Renal cortex interstitium (tissue), 11 donors: Measurements from ENCODE around the gene MESD. TPM values are rescaled to one million over a fixed set of nuclear protein-coding genes. Genes with fewer than 3 reads are reported as not detected.
A peak's percentile ranks its signal among the peaks of the same experiment; 100 is the strongest.
"Not testable (repeated sequence)": the region's sequence is repeated elsewhere in the genome, so short reads cannot be mapped to it uniquely, and the experiment has no call there.

Source experiments
- DNase-seq, 11 donors: peaks; one replicate each; pipeline ENCODE4 v3.0.0-alpha.2; 2013; ENCODE audit warnings: low read depth in 9 of 11, low spot score in 4 of 11; ENCODE audit errors: extremely low read depth in 1 of 11
- polyA plus RNA-seq, 3 donors: library from polyadenylated mRNA; unstranded; fragments of 120-200 nt; gene quantifications; one replicate each; pipeline ENCODE4 v1.2.1, GENCODE V29; 2013; ENCODE audit not compliant: insufficient read length in 3 of 3

Gene MESD
- polyA plus RNA-seq, 3 donors, result 40.4 to 43.4 (median 43.1) TPM

DNA sequence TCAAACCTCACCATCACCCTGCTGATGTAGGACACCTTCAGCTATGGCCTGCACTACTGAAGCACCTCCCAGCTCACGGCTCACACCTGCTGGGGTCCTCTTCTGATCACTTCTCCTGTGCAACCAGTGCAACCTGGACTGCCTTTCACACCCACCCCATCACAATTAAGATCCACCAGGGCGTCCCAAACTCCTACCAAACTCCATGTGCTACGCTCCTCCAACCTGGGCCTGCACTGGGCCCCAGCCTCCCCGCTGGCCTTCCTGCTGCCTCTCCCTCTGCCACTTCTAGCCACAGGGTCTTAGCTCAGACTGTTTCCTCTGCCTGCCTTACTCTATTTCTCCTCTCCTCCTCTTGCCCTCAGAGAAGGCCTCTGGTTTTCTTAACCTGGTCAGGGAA lies 12.8 kb downstream of the MESD start:
- DNase-seq, result no peak

DNA sequence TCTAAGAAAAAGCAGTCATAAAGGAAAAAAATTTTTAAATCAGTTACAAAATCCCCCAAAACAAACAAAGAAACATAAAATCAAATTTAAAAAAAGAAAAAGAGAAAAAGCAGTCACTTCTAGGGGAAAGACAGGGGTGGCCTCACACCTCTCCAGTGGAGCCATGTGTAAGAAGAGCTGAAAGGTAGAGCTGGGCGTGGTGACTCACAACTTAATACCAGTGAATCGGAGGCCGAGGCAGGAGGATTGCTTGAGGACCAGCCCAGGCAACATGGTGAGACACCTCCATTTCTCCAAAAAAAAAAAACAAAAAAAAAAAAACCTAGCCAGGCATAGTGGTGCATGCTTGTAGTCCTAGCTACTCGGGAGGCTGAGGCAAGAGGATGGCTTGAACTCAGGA lies 14.7 kb downstream of the MESD start:
- DNase-seq, result no peak

GRCh38 chr15:80972276-80972675 lies 17.3 kb downstream of the MESD start:
- DNase-seq, result no peak

GRCh38 chr15:80971143-80971542 lies 18.5 kb downstream of the MESD start:
- DNase-seq, result no peak

DNA sequence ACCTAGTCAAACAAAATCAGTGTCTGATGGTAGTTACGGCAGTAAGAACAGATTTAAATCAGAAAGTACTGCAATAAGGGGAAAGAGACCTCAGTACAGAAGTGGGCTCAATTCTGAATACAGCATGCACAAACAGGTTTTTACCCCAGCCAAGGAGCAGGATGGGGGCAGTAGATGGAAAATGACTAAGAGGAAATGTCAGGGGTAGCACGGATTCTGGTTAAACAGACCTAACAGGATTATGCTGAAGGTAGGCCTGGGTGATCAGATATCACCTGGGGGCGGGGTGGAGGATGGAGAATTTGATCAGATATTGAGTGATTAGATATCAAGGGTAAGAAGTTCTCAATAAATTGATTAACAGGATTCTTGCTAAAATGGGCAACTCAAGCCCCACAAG lies 19.0 kb downstream of the MESD start:
- DNase-seq, result no peak

DNA sequence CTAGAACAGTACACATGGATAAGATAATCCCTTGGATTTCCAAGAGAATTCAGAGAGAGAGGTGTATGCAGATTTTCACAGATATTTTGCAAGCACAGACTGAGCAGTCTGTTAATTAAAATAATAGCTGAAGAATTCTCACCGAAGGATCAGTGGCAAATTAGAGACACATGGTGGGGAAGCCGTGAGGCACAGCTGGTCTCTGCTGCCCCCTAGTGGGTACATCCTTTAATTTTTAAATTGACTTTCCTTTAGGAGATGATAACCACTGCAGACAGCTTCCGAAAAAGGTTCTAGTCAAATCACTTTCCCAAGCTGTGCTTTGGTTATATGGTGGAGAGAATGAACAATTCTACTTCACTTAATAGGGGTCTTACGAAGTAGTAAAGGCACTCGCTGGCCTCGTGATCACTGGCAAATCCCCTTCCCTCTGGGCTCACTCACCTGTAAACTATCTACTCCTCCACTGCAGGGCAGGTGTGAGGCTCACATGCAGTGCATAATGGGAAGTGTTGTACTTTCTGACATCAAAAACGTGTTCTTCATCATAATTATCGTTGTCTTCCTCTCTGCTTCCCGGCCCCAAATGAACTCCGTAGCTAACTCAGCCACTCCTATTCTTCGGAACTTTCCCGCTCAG lies 19.5 kb downstream of the MESD start:
- DNase-seq, result peak in 9 of 11 donors; percentile 40 to 68 (median 53)

DNA sequence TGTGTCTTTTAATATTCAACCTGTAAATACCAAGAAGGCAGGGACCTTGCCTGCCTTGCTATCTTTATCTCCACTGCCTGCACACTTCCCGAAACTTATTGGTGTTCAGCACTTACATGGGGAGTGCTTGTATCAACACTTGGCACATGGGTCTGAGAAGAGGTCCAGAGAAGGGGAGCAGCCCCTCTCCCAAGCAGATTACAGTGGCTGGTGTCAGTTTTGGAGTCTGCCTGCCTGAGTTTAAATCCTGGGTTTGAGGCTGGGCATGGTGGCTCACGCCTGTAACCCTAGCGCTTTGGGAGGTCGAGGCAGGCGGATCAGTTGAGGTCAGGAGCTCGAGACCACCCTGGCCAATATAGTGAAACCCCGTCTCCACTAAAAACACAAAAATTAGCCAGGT lies 20.3 kb downstream of the MESD start:
- DNase-seq, result no peak

DNA sequence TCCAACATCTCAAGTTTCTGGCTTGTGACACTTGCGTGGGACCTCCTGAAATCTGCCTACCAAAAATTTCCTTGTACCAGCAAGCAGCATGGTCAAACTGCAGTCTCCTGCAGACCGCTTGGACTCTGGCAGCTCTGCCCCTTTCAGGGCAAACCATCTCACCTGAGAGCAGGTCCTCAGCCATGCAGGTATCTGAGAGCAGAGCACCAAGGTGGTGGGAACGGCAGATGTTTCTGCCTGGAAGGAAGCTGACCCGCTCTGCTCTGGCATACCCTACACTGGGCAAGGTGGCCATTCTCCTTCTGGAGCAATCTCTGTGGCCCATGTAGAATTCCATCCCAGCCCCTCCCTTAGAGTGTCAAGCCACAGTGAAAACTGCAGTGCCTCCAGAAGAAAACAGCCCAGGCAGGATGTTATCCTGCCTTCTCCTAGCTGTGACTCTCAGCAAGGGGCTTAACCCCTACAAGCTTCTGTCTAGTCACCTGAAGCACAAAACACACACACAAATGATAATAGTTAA lies 21.6 kb downstream of the MESD start:
- no peak for DNase-seq

- peak in 2 of 11 donors; percentile 13 to 31 for DNase-seq
Observed at GRCh38 chr15:80967451-80967850, 22.2 kb downstream of the MESD start.

DNA sequence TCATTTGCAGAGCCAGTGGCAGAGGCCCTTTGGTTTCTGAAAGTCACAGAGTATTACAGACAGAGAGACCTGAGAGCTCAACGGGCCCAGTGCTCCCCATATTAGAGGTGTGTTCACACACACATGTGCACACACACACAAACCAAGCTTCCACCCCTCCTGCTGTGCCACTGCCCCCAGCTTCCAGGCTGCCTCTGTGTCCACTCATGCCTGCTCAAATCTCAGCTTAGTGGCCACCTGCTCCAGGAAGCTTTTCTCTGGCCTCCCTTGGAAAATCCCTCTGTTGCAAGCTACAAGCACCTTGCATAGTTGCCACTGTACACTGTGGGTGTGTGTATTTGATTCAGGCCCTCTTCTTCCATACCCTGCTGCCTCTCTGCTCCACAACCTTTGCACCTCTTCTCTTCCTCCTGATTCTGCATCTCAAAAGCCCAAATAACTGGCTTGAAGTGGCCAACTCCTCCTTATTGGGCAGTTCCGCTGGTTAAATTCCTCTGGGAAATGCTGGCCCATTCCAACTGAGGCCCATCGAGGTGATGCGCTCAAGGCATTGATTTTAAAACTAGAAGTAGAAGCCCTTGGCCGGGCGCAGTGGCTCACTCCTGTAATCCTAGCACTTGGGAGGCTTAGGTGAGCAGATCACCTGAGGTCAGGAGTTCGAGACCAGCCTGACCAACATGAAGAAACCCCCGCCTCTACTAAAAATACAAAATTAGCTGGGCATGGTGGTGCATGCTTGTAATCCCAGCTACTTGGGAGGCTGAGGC lies 23.0 kb downstream of the MESD start:
- DNase-seq, result no peak

- DNase-seq, result not testable (repeated sequence)
Observed at GRCh38 chr15:80965454-80965853, 24.2 kb downstream of the MESD start.

DNA sequence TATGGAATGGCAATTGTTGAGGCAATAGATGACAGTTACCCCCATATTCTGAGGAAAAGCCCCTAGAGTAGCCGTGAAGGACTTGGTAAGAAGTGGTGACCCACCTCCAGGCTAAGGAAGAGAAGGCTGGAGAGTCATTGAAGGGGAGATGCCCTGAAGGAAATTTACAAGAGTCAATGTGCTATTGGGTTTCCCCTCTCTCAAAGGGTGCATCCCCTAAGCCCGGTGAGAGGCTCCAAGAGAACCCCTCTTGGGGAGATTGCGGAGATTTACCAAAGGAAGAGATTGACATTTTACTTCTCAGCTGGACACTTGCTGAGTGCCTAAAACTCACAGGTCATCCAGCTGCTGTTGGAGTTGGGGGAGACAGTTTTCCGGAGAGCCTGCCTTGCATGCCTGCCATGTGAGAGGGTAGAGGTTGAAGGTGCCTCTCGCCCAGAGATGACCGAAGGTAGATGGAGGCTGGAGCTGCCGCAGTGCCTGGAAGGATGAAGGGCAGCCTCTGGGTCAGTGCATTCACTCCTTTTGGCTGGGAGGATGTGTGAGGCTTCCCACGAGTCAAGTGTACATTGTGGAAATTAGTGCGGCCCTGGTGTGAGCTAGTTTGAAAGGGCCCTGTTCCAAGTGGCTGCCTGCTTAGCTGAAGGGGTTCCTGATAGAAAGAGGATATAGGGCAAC lies 30.7 kb downstream of the MESD start:
- DNase-seq, result no peak

GRCh38 chr15:80957976-80958375 lies 31.6 kb downstream of the MESD start:
- no peak for DNase-seq

- no peak for DNase-seq
Observed at GRCh38 chr15:80957556-80957955, 32.1 kb downstream of the MESD start.

DNA sequence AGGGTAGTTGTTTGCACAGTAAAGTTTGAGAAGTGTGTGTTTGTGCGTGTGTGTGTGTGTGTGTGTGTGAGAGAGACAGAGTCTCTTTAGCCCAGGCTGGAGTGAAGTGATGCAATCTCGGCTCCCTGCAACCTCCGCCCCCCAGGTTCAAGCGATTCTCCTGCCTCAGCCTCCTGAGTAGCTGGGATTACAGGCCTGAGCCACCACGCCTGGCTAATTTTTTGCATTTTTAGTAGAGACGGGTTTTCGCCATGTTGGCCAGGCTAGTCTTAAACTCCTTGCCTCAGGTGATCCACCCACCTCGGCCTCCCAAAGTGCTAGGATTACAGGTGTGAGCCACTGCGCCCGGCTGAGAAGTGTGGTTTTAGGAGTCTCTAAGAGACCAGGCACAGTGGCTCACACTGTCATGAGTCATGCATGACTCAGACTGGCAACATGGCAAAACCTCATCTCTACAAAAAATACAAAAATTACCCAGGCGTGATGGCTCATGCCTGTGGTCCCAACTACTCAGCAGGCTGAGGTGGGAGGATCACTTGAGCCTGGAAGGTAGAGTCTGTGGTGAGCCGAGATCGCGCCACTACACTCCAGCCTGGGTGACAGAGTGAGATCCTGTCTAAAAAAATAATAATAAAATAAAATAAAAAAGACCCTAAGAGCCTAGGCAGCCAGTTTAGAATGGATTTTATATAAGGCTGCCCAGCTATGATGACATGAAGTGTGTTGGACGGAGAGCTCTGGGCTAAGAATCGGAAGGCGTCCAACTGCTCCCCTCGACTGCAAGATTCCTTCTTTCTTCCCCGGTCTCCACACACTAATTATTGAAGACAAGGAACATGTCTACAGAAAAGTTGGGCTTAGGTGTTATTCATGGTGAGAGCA lies 33.8 kb downstream of the MESD start:
- DNase-seq, result not testable (repeated sequence)

GRCh38 chr15:80953953-80954778 lies 35.5 kb downstream of the MESD start:
- DNase-seq, result no peak

- no peak for DNase-seq
Observed at GRCh38 chr15:80953001-80953952, 36.3 kb downstream of the MESD start.
